HL-60/S4 (cell line): ENCODE data around the gene PRR29.
"Not testable (repeated sequence)": the region's sequence is repeated elsewhere in the genome, so short reads cannot be mapped to it uniquely, and the experiment has no call there.

ENCODE experiments used
- in situ Hi-C: fragments of 300-500 bp; cut with MboI; formaldehyde crosslinking; loops from 2 replicates; pipeline ENCODE4 v1.14.3; 2022; ENCODE audit warnings: low sequenced_read_pairs

PRR29 gene

GRCh38 chr17:63996430-63997182, 1.5 kb upstream of the PRR29 start:
- in situ Hi-C loops: no loop called here

GRCh38 chr17:63997341-63998048, 656 bp upstream of the PRR29 start:
- in situ Hi-C loops: no loop called here

- in situ Hi-C loops: no loop called here
These were observed 849 bp downstream of the PRR29 start for GRCh38 chr17:63998721-63999679.

- in situ Hi-C loops: no loop called here
These were observed 1.8 kb downstream of the PRR29 start for GRCh38 chr17:63999680-64000531.

- in situ Hi-C loops: no loop called here
These were observed 3.0 kb downstream of the PRR29 start for GRCh38 chr17:64001091-64001579.

GRCh38 chr17:64001763-64002529, 3.8 kb downstream of the PRR29 start:
- in situ Hi-C loops: no loop called here

GRCh38 chr17:64002658-64003525, 4.7 kb downstream of the PRR29 start:
- in situ Hi-C loops: no loop called here

GRCh38 chr17:64003526-64004121, 5.5 kb downstream of the PRR29 start:
- in situ Hi-C loops: no loop called here

- in situ Hi-C loops: no loop called here
These were observed 6.1 kb downstream of the PRR29 start for GRCh38 chr17:64004218-64004770.

- in situ Hi-C loops: no loop called here
These were observed 7.0 kb downstream of the PRR29 start for GRCh38 chr17:64004903-64005733.

GRCh38 chr17:64005734-64006167, 7.6 kb downstream of the PRR29 start:
- in situ Hi-C loops: no loop called here

GRCh38 chr17:64006361-64007088, 8.4 kb downstream of the PRR29 start:
- in situ Hi-C loops: no loop called here

- in situ Hi-C loops: not testable (repeated sequence)
These were observed 9.1 kb downstream of the PRR29 start for GRCh38 chr17:64007089-64007837.

- in situ Hi-C loops: no loop called here
These were observed 9.7 kb downstream of the PRR29 start for GRCh38 chr17:64007838-64008282.

- in situ Hi-C loops: no loop called here
These were observed 10.2 kb downstream of the PRR29 start for GRCh38 chr17:64008346-64008745.
